HG02973 (cell line): Measurements from ENCODE around the gene KLHL42.
"Not testable (repeated sequence)": the region's sequence is repeated elsewhere in the genome, so short reads cannot be mapped to it uniquely, and the experiment has no call there.

ENCODE experiments used
- ATAC-seq: cut with Tn5 transposase; IDR thresholded peaks from one replicate; pipeline ENCODE4 v1.9.1; 2021; ENCODE audit warnings: moderate library complexity; ENCODE audit not compliant: unreplicated experiment

KLHL42 gene, protein sequence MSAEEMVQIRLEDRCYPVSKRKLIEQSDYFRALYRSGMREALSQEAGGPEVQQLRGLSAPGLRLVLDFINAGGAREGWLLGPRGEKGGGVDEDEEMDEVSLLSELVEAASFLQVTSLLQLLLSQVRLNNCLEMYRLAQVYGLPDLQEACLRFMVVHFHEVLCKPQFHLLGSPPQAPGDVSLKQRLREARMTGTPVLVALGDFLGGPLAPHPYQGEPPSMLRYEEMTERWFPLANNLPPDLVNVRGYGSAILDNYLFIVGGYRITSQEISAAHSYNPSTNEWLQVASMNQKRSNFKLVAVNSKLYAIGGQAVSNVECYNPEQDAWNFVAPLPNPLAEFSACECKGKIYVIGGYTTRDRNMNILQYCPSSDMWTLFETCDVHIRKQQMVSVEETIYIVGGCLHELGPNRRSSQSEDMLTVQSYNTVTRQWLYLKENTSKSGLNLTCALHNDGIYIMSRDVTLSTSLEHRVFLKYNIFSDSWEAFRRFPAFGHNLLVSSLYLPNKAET

DNA sequence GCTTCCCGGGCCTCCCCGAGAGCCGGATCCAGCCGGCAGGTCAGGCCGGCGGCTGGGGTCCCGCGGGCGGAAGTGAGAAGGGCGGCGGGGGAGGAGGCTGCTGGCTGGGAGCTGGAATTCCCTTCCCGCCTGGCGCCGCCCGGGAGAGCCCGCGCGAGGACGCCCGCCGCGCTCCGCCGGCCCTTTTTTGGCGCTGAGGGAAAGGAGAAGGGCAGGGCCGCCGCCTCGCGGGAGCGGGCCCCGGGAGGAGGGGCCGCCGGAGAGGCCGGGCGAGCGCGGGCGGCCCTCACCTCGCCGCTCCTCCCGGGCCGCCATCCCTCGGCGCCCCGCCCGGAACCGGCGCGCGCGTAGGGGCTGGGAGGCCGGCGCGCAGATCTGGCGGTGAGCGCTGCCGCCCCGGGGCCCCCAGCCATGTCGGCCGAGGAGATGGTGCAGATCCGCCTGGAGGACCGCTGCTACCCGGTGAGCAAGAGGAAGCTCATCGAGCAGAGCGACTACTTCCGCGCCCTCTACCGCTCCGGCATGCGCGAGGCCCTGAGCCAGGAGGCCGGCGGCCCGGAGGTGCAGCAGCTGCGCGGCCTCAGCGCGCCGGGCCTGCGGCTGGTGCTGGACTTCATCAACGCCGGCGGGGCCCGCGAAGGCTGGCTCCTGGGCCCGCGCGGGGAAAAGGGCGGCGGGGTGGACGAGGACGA is at the start of gene KLHL42, which contains the start of gene MANSC4:
TSS of gene KLHL42 (plus strand) at position 314 of the 692 bp plus-strand sequence. CDS start at position 412, 98 bp downstream.
TSS of gene MANSC4 (minus strand) at position 317 of the 692 bp plus-strand sequence. CDS start 8,960 bp downstream, outside the sequence.
- peak; percentile 73 for ATAC-seq

- ATAC-seq: peak; percentile 45
Measured at GRCh38 chr12:27732281-27732680, 47.8 kb upstream of the KLHL42 start.

DNA sequence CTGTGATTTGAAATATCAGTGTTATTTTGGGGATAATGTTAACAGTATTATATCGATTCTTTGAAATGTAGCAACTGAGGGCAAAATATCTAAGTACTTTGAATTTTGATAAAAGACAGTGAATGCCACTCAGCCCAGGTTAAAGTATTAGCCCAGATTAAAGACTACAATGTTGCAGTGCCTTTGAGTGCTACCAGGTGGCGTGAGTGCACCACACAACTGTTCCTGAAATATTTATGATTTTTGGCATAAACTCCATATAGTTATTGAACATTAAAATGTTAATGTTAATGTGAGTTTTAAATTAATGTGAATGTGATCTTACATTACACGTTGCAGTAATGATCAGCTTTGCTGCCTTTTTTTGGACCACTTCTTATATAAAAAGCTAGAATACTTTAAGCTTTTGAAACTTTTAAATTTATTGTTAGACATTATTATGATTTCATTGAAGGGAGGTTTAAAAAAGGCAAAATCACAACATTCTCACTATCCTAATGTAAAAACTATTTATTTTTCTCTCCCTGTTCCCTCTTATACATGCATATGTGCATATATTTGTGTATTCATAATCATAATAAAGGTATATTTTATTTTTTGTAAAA is 46.9 kb upstream of the KLHL42 start:
- ATAC-seq: no peak

DNA sequence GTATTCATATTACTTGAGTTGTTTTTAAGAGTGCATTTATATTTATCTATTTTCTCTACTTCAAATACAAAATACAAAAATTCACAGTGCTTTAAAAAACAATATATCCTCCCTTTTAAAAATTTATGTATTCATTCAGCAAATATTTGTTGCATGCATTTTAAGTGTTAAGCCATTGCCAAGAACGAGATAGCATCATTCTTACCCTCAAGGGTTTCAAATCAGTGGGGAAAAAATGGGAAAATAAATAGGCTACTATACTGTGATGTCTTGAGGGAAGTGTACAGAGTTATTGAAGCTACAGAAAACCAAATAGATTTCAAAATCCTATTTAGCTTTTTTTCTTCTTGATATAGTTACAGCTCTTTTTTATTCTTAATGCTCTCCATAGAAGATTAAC is 46.2 kb upstream of the KLHL42 start:
- no peak for ATAC-seq

DNA sequence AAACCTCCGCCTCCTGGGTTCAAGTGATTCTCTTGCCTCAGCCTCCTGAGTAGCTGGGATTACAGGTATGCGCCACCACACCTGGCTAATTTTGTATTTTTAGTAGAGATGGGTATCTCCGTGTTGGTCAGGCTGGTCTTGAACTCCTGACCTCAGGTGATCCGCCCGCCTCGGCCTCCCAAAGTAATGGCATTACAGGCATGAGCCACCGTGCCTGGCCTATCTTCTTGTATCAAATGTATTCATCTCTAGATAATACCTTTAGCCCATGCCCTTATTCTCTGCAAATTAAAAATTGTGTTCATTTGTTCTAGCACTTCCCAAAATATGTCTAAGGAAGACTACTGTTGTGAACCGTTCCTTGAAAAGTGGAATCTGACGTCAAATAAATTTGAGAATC is 45.7 kb upstream of the KLHL42 start:
- ATAC-seq: not testable (repeated sequence)

DNA sequence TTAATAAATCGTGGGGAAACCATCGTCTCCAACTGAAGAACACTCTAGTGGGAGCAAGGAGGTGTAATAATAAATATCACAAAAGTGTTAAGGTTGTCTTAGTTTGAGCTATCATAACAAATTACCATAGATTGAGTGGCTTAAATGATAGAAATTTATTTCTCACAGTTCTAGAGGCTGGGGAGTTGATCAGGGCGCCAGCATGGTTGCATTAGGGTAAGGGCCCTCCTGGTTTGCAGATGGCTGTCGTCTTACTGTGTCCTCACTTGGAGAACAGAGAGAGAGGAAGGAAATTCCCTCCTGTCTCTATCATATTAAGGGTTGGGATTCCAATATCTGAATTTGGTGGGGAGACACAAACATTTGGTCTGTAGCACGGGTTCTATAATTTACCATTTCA is 36.4 kb upstream of the KLHL42 start:
- ATAC-seq: no peak

DNA sequence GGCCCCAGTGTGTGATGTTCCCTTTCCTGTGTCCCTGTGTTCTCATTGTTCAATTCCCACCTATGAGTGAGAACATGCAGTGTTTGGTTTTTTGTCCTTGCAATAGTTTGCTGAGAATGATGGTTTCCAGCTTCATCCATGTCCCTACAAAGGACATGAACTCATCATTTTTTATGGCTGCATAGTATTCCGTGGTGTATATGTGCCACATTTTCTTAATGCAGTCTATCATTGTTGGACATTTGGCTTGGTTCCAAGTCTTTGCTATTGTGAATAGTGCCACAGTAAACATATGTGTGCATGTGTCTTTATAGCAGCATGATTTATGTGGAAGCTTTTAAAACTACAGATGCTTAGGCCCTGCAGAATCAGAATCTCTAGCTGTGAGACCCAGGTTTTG is 34.3 kb upstream of the KLHL42 start:
- not testable (repeated sequence) for ATAC-seq

GRCh38 chr12:27747111-27747820 is 32.8 kb upstream of the KLHL42 start:
- no peak for ATAC-seq

GRCh38 chr12:27751386-27752047 is 28.5 kb upstream of the KLHL42 start:
- no peak for ATAC-seq

- no peak for ATAC-seq
Measured at GRCh38 chr12:27754795-27755194, 25.2 kb upstream of the KLHL42 start.

GRCh38 chr12:27756670-27757195 is 23.3 kb upstream of the KLHL42 start:
- no peak for ATAC-seq

- no peak for ATAC-seq
Measured at GRCh38 chr12:27762757-27763156, 17.3 kb upstream of the KLHL42 start.

DNA sequence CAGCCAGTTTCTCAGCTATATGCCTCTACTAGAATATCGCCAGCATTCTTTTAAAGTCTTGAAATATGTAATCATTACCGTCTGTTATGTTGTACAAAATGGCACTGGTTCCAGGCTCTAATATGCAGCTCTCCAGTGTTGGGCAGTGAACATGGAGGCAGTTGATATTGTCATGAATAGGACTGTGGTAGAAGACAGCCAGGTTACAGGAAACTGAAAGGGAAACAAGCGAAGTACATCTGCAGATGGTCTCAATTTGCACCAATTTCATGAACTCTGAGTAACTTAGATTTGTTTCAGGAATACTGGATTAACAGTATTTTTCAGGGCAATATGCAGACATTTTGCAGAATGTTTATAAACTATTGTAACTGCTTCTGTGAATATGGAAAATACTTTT is 13.4 kb upstream of the KLHL42 start:
- ATAC-seq: no peak

DNA sequence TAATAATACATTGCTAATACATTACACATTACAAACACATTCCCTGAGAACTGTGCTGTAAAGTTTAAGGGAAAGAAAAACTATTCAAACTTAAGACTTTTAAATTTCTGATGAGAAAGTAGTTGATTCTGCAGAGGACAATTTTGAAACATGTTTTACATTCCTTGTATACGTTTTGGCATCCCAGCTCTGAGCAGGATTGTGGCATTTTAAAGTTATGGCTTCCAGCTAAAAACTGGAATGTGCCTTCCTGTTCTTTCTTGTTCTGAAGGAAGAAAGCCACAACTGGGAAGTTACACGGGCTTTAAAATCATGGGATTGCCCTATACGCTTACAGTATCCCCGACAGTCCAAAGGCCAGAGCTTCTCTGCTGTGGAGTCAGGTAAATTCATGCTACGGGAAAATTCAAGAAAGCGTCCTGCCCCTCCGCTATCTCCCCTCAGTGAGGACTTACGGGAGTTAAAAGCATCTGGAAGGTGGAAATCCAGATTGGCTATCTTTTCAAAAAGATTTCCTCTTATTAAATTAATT is 10.8 kb upstream of the KLHL42 start:
- no peak for ATAC-seq

DNA sequence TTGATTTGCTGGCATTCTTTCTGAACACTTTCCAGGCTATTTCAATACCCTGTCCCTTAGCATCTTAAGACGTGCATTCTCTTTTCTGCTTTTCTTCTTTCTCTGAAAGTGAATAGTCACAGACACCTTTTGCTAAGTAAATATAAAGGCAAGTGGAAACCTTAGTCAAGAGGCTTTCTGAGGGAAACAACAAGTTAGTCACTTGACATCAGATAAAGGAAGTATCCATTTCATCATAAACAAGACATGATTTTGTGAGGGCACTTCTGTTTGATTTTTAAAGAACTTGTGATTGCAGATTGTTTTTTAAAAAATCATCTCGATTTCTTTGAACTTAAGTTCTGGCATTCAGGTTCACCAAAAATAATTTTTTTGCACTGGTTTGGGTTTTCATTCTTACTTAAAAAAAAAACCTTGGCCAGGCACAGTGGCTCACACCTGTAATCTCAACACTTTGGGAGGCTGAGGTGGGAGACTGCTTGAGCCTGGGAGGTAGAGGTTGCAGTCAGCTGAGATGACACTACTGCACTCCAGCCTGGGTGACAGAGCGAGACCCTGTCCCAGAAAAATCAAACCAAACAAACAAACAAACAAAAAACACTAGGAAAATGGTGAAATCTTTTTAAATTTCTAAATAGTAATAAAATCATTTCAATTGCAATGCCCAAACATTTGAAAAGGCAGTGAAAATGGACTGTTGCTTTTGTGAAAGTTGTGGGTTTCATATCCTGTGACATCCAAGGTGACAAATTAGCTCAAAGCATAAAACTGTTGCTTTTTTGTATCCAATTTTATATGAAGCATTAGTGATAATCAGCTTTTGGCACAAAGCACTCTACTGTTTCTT is 8.3 kb upstream of the KLHL42 start:
- no peak for ATAC-seq

DNA sequence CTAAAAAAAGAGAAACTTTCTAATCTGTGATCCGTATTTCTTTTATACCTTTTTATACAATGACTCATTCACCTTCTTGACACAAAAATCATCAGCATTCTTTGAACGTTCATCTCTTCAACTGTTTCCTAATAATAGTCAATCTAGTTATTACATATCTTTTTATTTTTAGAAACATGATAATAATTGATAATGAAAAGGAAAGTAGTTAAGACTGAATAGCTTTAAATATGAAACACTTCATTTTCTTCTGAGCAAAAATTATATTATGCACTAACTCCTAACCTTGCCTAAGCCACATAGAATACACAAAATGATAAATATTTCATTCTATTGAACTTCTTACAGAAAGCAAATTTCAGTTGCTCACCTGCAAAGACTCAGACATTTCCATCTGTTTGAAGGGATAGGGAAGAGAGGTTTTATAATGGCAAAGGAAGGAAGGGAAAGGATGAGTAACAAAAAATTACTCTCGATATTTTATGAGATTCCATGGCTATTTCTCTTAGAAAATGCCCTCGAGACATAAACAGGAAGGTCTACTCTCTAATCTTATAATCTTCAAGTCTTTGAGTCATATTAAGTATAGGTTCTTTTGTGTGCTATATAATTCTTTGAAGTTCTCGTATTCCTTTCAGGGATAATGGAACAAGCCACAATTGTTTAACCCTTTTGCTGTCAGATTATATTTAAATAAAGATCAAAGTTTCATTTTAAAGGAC is 7.5 kb upstream of the KLHL42 start:
- ATAC-seq: no peak

GRCh38 chr12:27777141-27777540 is 2.9 kb upstream of the KLHL42 start:
- ATAC-seq: no peak

DNA sequence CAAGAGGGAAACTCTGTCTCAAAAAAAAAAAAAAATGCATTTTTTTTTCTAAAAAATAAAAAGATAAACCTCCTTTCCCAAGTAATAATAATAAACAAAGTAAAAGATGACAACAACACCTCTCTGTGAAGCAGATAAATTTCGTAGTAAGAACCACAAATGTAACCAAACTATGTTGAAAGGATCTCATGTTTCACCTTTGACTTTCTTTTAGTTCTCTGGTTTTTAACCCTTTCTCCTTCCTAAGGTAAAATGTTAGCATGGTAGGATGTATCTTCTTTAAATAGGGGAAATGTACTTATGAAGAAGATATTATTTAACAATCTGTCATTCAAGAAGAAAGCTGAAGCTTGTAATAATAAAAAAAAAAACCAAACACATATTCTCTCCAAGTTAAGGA is 1.8 kb upstream of the KLHL42 start:
- no peak for ATAC-seq
